Measurements from ENCODE around the gene RPL39L.
"Not testable (repeated sequence)": the region's sequence is repeated elsewhere in the genome, so short reads cannot be mapped to it uniquely, and the experiment has no call there.

RPL39L gene

GRCh38 chr3:187139895-187140253 lies 578 bp upstream of the RPL39L start:
- DNase-seq, result no peak

- DNase-seq, result no peak
These were observed 2.4 kb downstream of the RPL39L start for GRCh38 chr3:187136936-187137335.

- DNase-seq, result no peak
These were observed 3.0 kb downstream of the RPL39L start for GRCh38 chr3:187136337-187136736.

DNA sequence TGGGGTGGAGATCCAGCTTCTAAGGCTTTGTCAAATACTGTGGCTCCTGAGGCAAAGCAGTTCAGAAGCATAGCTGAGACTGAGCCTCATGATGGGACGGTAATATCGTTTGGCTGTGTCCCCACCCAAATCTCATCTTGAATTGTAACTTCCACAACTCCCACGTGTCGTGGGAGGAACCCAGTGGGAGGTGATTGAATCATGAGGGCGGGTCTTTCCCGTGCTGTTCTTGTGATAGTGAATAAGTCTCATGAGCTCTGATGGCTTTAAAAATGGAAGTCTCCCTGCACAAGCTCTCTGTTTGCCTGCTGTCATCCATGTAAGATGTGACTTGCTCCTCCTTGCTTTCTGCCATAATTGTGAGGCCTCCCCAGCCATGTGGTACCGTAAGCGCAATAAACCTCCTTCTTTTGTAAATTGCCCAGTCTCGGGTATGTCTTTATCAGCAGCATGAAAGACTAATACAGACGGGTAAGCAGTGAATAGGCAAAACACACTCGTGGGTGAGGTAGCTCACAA lies 4.1 kb downstream of the RPL39L start:
- not testable (repeated sequence) for DNase-seq

DNA sequence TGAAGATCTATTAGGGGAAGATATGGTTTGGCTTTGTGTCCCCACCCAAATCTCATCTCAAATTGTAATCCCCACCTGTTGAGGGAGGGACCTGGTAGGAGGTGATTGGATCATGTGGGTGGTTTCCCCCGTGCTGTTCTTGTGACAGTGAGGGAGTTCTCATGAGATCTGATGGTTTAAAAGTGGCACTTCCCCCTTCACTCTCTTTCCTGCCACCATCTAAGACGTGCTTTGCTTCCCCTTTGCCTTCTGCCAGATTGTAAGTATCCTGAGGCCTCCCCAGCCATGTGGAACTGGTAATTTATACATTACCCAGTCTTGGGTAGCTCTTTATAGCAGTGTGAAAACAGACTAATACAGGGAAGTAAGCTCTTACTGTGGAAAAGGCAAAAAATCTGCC lies 6.1 kb downstream of the RPL39L start:
- not testable (repeated sequence) for DNase-seq

GRCh38 chr3:187132666-187133065 lies 6.6 kb downstream of the RPL39L start:
- DNase-seq, result no peak

- DNase-seq, result no peak
These were observed 7.3 kb downstream of the RPL39L start for GRCh38 chr3:187131981-187132380.

DNA sequence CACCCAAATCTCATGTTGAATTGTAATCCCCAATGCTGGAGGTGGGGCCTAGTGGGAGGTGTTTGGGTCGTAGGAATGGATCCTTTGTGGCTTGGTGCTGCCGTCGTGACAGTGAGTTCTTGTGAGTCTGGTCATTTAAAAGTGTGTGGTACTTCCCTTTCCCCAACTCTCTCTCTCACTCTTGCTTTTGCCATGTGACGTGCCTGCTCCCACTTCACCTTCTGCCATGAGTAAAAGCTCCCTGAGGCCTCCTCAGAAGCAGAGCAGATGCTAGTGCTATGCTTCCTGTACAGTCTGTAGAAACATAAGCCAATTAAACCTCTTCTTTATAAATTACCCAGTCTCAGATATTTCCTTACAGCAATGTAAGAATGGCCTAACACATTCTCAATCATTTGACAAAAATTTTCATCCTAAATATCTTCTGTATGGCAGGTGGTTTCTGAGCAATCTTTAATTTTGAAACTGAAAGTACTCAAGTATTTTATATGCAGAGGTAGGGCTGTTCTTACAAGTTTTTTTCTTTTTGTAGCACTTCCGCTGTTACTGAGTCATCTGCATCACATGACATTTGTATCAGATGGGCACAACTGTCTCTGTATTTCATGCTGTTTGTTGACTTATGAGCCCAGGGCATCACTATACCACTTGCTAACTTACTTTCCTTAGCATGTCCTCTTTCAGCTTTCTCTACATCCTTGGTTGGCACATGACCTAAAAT lies 8.8 kb downstream of the RPL39L start:
- no peak for DNase-seq

DNA sequence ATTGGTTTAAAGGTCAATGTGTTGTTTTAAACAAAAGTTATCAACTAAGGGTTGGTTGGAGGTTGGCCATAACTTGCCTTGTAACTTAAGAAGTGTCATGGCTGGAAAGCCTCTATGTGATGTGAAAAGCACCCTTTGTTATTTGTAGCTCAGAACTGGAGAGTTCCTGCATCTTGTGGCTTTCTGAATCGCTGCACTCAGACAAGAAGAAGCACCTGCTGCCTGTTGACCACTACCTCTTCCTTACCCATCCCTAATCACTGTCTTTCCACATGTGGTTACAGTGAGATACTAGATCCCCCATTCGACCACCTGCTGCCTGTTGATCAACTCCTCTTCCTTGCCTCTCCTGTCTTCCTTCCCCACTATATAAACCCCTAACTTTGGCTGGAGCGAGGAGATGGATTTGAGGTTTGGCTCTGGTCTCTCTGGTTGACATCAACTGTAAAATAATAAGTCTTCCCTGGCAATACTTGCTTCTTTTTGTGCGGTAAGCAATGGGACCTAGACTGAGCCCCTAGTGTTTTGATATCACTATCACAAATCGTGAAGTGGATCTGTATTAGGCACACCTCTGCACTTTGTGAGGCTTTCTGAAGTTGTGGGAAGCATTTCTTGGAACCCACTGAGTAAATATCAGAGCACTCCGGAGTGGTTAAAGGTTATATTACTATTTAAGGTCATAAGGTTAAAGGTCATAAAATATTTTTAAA lies 13.8 kb downstream of the RPL39L start:
- no peak for DNase-seq

GRCh38 chr3:187122261-187122660 lies 17.0 kb downstream of the RPL39L start:
- no peak for DNase-seq

DNA sequence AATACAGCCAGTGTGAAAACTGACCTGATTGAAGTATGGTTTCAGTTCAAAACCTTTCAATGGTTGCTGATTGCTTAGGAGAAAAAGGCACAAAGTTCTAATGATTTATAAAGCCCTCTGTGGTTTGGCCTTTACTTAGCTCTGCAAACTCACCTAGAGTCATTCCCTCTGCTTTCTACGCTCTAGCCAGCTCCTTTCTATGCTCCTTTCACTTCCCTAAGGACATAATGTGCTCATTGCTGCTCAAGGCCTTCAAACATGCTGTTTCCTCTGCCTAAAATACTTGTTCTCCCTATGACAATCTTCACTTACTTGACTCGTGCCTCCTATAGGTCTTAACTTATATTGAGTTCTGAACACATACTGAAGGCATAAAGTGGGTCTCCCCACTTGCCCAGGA lies 19.0 kb downstream of the RPL39L start:
- DNase-seq, result no peak

DNA sequence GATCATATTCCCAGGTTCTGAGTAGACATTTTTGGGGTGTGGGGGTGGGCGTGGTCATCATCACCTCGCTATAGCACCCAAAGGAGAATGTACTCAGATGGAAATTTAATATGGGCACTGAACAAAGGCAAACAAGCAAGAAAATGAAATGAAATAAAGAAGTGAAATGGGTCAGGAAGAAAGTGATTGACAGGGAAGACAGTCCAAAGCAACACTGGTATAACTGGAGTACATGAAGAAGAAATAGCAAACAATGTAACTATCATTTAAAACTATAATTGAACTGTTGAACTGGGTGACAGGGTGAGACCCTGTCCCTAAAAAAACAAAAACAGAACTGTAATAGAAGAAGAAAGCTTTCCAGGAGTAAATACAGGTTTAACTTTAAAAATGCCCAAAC lies 24.8 kb downstream of the RPL39L start:
- no peak for DNase-seq

DNA sequence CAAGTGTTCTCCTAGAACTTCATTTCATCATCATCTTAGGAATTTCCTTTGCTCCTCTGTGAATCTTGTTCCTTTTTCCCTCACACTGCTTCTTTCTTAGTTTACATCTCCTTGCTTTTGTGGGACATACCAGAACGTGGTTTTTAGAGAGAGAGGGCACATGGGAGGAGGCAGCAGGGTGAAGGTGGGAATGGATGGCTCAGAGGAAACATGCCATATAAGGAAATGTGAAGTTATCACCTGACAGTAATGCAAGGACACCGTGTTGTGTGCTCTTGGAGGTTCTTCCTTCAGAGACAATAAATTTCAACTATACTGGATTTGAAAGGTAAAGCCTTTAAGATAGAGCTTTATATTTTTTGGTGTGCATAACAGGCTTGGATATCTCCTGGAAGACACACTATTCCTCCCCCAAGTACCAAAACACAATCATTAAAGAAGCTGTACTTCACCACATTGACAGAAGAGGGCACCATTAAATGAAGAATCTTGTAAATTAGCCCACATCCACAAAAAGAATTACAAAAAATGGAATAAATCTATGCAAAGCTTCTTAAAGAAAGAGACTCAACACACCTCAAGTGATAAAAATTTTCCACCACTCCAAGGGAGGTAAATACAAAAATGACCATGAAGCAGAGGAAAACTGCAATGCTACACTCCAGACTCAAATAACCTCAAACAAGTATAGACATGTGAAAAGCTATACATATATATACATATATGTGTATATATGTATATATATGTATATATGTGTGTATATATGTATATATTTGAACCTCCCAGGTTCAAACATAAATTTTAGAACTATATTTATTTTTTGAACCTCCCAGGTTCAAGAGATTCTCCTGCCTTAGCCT lies 26.1 kb downstream of the RPL39L start:
- no peak for DNase-seq

DNA sequence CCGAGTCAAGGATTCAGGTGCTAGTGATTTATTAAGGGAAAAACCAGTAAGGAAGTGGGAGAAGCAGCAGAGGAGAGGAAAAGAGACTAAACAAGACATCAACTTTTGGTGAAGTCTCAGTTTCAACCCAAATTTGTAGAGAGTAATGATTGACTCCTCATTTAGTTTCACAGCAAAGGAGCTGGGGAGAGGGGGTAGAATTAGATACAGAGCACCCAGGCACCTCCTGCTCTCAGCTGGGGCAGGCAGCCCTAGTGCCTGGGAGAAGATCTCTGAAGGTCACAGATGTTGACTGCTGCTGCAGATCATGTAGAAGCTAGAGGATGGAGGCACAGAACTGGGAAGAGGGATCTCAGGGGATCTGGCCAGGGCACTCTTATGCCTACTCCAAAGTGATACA lies 29.1 kb downstream of the RPL39L start:
- no peak for DNase-seq

DNA sequence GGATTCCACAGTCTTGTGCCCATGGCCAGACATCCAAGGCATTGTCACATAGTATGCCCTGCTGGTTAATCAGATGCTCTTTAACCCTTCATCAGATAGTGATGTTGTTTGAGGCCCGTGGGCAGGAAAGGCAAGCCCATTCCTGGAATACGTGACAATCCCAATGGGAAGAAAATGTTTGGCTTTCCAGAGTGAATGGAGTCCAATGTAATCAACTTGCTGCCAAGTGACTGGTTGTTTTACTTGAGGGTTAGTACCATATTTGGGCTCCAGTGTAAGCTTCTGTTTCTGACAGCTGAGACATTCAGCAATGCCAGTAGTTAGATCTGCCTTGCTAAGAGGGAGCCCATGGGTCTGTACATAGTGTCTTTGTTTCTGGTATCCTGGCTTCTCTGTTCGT lies 31.3 kb downstream of the RPL39L start:
- DNase-seq, result no peak

DNA sequence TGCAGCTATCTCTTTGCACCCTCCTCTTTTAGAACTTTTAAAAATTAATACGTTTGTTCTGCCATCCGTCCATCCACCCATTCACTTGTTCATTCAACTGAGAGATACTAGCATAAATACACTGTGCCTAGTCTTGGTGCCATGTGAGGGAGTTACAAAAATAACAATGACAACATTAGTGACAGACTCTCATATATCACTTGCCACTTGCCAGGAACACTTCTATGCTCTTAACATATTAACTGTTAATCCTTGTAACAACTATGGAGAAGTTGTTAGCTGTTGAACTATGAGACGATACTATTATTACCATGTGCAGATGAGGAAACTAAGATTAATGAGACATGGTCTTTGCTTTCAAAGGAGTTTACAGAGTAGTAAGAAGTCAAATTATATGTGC lies 33.6 kb downstream of the RPL39L start:
- DNase-seq, result no peak

- DNase-seq, result no peak
These were observed 34.4 kb downstream of the RPL39L start for GRCh38 chr3:187104933-187105332.

- DNase-seq, result no peak
These were observed 35.0 kb downstream of the RPL39L start for GRCh38 chr3:187104342-187104741.

DNA sequence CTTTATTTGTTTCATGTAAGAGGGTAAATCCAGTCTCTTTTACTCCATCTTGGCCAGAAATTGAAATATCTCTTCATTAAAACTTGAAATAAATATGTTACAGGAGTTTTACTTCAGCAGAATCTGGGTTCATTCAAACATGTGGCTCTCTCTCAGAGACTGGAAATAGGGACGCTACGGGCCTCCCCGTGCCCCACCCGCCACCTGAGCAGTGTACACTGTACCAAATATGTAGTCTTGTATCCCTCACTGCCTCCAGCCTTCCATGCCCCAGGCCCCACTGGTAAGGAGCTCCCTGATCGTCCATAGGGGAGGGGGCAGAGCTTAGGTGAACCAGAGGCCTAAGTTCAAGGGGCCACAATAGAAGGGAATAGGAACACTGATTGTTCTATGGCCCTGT lies 36.0 kb downstream of the RPL39L start:
- no peak for DNase-seq

GRCh38 chr3:187102073-187102634 lies 37.1 kb downstream of the RPL39L start:
- DNase-seq, result no peak

- peak in 11 of 56 donors; percentile 2 to 69 (median 12) for DNase-seq
These were observed 37.9 kb downstream of the RPL39L start for GRCh38 chr3:187101184-187102072.
